Ectodermal cell (in vitro differentiated cells): ENCODE results near the gene HK2. TPM values are rescaled to one million over a fixed set of nuclear protein-coding genes. Genes with fewer than 3 reads are reported as not detected.
"Not testable (repeated sequence)": the region's sequence is repeated elsewhere in the genome, so short reads cannot be mapped to it uniquely, and the experiment has no call there.

ENCODE experiments used
- H3K27ac ChIP-seq: 2 replicates; pipeline ENCODE4 v1.7.0; 2013; ENCODE audit warnings: mild to moderate bottlenecking, low read depth, low read length; ENCODE audit not compliant: insufficient read depth, poor library complexity, severe bottlenecking
- H3K27me3 ChIP-seq: 2 replicates; pipeline ENCODE4 v1.7.0; 2013; ENCODE audit warnings: mild to moderate bottlenecking, low read length; ENCODE audit not compliant: insufficient read depth, control insufficient read depth, poor library complexity, severe bottlenecking
- H3K36me3 ChIP-seq: one replicate; pipeline ENCODE4 v1.7.0; 2013; ENCODE audit warnings: low read length; ENCODE audit not compliant: control insufficient read depth, insufficient read depth
- H3K4me1 ChIP-seq: one replicate; pipeline ENCODE4 v1.7.0; 2013; ENCODE audit warnings: low read length; ENCODE audit not compliant: control insufficient read depth, insufficient read depth
- H3K4me3 ChIP-seq: 2 replicates; pipeline ENCODE4 v1.7.0; 2013; ENCODE audit warnings: low read depth, low read length, control low read depth; ENCODE audit not compliant: insufficient read depth
- H3K9me3 ChIP-seq: 2 replicates; pipeline ENCODE4 v1.7.0; 2013; ENCODE audit warnings: mild to moderate bottlenecking, low read length, moderate library complexity; ENCODE audit not compliant: control insufficient read depth
- WGBS, 2 experiments: methylation state at CpG; one replicate each; pipeline ENCODE4 v1.1.7; 2013; ENCODE audit warnings: missing lambda C conversion rate in 2 of 2; 5-methylcytosine and 5-hydroxymethylcytosine counted together
- polyA plus RNA-seq, 4 experiments: library from polyadenylated mRNA; stranded (reverse); fragments of 50-300 nt; gene quantifications; one replicate each; pipeline ENCODE4 v1.2.3, GENCODE V29; 2013

The HK2 gene
- polyA plus RNA-seq (2013, experiment 1 of 4), result 12.3 TPM
- polyA plus RNA-seq (2013, experiment 2 of 4), result 15.1 TPM
- polyA plus RNA-seq (2013, experiment 3 of 4), result 8.3 TPM
- polyA plus RNA-seq (2013, experiment 4 of 4), result 8.9 TPM

DNA sequence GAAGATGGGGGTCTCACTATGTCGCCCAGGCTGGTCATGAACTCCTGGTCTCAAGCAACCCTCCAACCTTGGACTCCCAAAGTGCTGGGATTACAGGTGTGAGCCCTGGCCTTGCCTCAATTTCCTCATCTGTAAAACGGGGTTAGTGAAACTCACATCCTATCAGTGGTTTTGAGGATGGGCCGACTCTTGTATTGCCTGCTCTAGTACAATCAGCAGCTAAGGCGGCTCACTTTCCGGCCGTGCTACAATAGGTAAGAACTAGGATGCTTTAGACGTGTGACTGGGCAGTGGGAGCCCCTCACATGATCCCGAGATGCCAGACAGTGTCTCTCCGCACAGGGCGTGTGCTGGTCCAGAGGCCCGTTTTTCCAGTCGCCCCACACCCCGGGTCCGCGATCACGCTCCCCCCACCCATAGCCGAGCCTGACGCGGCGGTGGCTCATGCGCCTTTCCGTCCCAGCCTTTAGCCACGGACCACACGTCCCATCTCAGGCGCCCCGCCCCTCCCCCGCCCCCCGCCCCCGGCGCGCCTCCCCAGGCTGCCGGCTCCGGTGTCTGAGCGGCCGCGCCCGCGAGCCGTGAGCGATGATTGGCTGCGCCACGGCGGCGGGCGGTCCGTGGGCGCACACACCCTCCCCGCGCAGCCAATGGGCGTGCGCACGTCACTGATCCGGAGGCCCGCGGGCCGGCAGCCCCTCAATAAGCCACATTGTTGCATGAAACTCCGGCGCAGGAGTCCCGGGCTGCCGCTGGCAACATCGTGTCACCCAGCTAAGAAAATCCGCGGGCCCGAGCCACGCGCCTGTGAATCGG, at the start of gene HK2:
TSS of gene HK2 (plus strand) at position 710 of the 816 bp plus-strand sequence. CDS start 454 bp downstream, outside the sequence.
- Histone ChIP-seq H3K4me3 (peak within 1 kb of the TSS; percentile 90), H3K27me3 (peaks cover 27% of the 10 kb centered on the region), H3K27ac (peak within 1 kb of the TSS; percentile 47), H3K9me3 (no peaks in the 10 kb centered on the region), H3K4me1 (peaks cover 14% of the 10 kb centered on the region), H3K36me3 (no peaks in the 10 kb centered on the region)
- 6 to 7% methylated on average over 63 to 67 of the region's 67 CpGs for WGBS, 2 experiments

DNA sequence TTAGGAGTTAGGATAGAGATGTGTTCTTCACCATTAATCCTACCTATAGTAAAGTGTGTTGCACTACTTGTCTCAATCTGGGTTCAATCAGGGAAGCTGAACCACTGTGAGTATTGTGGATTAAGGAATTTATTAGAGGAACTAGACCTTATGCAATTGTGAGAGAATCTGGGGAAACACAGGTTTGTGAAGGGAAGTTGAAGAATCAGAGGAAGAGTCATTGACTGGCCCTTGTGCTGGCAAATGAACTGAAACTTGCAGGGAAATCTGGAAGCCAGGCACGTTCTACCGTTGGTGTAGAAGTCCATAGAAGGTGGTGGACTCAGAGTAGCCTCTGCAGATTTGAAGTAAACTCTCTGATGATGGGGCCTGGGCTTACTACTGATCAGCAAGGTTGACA, 44.7 kb upstream of the HK2 start:
- Histone ChIP-seq H3K27ac (no peak overlapping the region), H3K27me3 (no peaks in the 10 kb centered on the region), H3K4me3 (no peak overlapping the region), H3K9me3 (no peaks in the 10 kb centered on the region), H3K36me3 (no peaks in the 10 kb centered on the region), H3K4me1 (no peaks in the 10 kb centered on the region)
- 82 to 92% methylated on average over 2 of the region's 2 CpGs for WGBS, 2 experiments

DNA sequence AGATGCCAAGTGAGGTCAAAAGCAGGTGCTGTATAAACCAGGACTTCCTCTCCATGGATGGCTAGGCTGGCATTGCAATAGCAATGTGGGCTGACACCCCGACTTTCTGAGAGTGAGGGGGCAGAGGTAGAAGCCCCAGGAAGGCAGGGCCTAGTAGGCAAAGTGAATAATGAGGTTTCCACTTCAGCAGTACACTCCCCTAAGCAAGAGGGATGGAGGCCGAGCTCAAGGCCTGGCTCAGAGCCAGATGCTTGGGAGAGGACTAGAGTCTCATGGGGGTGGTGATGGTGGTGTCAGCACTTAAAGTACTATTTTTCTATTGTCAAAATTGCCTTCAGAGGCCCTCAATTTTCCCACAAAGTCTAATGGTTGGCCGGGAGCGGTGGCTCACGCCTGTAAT, 41.6 kb upstream of the HK2 start:
- Histone ChIP-seq H3K4me3 (no peak overlapping the region), H3K27me3 (no peaks in the 10 kb centered on the region), H3K36me3 (no peaks in the 10 kb centered on the region), H3K9me3 (no peaks in the 10 kb centered on the region), H3K4me1 (no peaks in the 10 kb centered on the region), H3K27ac (no peak overlapping the region)
- 83 to 96% methylated on average over 5 of the region's 5 CpGs for WGBS, 2 experiments

GRCh38 chr2:74794878-74795277, 39.0 kb upstream of the HK2 start:
- not testable (repeated sequence) for H3K4me1 ChIP-seq, H3K27ac ChIP-seq, H3K27me3 ChIP-seq, H3K36me3 ChIP-seq, H3K9me3 ChIP-seq, H3K4me3 ChIP-seq
- no CpG with 5 or more reads among the region's 2 CpGs for WGBS, 2 experiments

GRCh38 chr2:74806355-74806839, 27.5 kb upstream of the HK2 start:
- Histone ChIP-seq H3K36me3 (no peaks in the 10 kb centered on the region), H3K4me3 (no peak overlapping the region), H3K4me1 (no peaks in the 10 kb centered on the region), H3K9me3 (no peaks in the 10 kb centered on the region), H3K27ac (no peak overlapping the region), H3K27me3 (peaks cover 6% of the 10 kb centered on the region)
- 93% methylated on average over 5 of the region's 5 CpGs for WGBS, 2 experiments

DNA sequence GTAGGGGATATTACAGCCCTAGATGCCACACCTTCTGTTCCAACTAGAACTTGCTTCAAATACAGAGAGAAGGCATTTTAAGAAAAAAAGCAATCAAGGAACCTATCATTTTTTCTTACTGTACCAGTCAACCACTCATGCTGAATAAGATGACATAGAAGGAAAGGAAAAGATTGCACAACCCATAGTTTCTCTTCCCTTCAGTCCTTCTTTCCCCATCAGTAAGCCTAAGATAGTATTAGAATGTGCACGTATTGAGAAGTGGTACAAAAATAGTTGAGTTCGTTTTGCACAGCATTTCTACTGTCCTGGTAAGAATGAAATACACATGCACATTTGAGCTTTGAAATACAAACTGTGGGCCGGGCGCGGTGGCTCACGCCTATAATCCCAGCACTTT, 27.0 kb upstream of the HK2 start:
- Histone ChIP-seq H3K27me3 (peaks cover 9% of the 10 kb centered on the region), H3K9me3 (no peaks in the 10 kb centered on the region)
- WGBS, 2 experiments, result 75 to 95% methylated on average over 6 of the region's 6 CpGs

GRCh38 chr2:74812787-74813590, 20.9 kb upstream of the HK2 start:
- 85 to 89% methylated on average over 7 of the region's 7 CpGs for WGBS, 2 experiments
- H3K4me3 ChIP-seq, result no peak overlapping the region

More for the DNA sequence above, 27.0 kb upstream of the HK2 start:
- no peaks in the 10 kb centered on the region for H3K36me3 ChIP-seq
- H3K27ac ChIP-seq, result no peak overlapping the region
- no peaks in the 10 kb centered on the region for H3K4me1 ChIP-seq
- no peak overlapping the region for H3K4me3 ChIP-seq

GRCh38 chr2:74814102-74814501, 19.8 kb upstream of the HK2 start:
- Histone ChIP-seq H3K36me3 (no peaks in the 10 kb centered on the region), H3K4me1 (no peaks in the 10 kb centered on the region), H3K27me3 (peaks cover 48% of the 10 kb centered on the region), H3K4me3 (no peak overlapping the region), H3K27ac (no peak overlapping the region), H3K9me3 (no peaks in the 10 kb centered on the region)
- 93 to 94% methylated on average over 2 of the region's 2 CpGs for WGBS, 2 experiments

More at GRCh38 chr2:74812787-74813590, 20.9 kb upstream of the HK2 start:
- Histone ChIP-seq H3K27ac (no peak overlapping the region), H3K4me1 (no peaks in the 10 kb centered on the region), H3K27me3 (peaks cover 46% of the 10 kb centered on the region), H3K9me3 (no peaks in the 10 kb centered on the region), H3K36me3 (no peaks in the 10 kb centered on the region)

DNA sequence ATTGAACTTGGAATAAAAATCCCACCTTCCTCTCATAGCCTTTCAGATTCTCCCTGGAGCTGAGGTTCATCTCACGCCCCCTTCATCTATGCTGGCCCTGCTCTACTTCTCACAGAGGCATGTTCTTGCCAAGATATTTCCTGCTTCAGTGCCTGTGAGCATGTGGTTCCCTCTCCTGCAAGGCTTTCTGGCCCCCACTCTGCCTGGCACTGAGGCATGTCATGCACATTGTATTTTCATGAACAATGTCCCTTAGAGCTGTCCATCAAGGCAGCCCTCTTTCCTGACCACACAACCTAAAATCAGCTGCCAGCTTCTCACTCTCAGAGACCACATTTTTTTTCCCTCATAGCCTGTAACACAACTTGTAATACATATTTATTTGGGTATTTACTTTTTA, 18.0 kb upstream of the HK2 start:
- H3K27ac ChIP-seq, result no peak overlapping the region
- WGBS, 2 experiments, result 90 to 98% methylated on average over 1 of the region's 1 CpG
- no peak overlapping the region for H3K4me3 ChIP-seq
- H3K9me3 ChIP-seq, result no peaks in the 10 kb centered on the region
- no peaks in the 10 kb centered on the region for H3K4me1 ChIP-seq
- no peaks in the 10 kb centered on the region for H3K36me3 ChIP-seq
- peaks cover 65% of the 10 kb centered on the region for H3K27me3 ChIP-seq
